Hematopoietic multipotent progenitor cell treated with erythropoietin and hydrocortisone succinate and interleukin-3 and kit ligand, for 17 days (in vitro differentiated cells): Measurements from ENCODE around the gene PRDM12.

Source experiments
- DNase-seq: peaks from one replicate; pipeline ENCODE4 v3.0.0-alpha.2; 2015; ENCODE audit warnings: low spot score

Gene PRDM12

DNA sequence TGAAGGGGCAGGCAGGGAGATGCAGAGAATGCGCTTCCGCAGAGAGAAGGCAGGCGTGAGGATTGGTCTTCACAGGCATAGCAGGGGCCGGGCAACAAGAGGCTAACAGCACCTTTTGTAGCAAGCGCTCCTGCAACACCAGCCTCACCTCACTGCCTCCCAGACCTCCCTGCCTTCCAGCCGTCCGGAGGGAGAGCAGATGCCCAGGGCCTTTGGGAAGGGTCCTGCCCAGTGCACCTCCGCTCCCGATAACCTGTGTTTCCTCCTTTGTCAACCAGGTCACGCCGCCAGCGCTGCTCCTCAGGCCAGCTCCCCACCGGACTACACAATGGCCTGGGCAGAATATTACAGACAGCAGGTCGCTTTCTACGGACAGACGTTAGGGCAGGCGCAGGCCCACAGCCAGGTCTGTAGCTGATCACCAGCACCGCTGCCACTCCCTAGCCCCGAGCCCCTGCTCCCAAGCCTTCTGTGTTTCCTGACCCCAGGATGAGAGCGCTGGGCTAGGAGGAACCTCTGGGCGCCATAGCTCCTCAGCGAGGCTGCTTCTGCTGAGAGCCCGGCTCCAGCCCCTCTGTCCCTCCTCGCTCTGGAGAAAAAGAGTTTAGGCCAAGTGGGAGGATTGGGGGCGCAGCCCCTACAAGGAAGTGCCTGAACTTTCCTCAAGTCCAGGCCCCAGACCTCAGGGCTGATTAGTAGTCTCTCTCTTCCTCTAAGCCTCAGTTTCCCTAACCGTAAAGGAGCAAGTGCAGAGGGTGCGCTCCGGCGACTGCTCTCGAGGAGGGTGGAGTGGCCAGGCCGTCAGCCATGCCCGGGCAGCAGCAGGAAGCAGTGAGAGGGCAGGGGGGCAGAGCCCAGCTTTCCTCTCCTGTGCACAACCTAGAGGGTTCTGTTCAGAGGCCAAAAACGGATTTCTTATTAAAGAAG, 28.4 kb upstream of the PRDM12 start:
- DNase-seq = no peak

DNA sequence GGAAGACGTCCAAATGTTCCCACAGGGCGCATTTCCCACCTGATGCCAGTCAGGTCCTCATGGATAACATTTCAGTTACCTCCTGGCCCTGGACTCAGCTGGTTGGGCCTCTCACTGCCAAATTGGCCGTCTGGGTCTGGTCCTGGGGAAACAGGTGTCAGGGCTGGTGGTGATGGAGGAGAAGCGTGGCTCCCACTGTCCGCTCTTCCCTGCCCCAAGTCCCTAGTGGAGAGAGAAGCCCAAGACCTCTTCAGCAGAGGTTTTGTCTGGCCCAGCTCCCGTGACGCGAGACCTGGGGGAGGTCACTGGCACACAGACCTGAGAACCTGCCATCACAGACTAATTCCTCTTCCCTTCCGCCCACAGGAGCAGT, 27.8 kb upstream of the PRDM12 start:
- DNase-seq = no peak

DNA sequence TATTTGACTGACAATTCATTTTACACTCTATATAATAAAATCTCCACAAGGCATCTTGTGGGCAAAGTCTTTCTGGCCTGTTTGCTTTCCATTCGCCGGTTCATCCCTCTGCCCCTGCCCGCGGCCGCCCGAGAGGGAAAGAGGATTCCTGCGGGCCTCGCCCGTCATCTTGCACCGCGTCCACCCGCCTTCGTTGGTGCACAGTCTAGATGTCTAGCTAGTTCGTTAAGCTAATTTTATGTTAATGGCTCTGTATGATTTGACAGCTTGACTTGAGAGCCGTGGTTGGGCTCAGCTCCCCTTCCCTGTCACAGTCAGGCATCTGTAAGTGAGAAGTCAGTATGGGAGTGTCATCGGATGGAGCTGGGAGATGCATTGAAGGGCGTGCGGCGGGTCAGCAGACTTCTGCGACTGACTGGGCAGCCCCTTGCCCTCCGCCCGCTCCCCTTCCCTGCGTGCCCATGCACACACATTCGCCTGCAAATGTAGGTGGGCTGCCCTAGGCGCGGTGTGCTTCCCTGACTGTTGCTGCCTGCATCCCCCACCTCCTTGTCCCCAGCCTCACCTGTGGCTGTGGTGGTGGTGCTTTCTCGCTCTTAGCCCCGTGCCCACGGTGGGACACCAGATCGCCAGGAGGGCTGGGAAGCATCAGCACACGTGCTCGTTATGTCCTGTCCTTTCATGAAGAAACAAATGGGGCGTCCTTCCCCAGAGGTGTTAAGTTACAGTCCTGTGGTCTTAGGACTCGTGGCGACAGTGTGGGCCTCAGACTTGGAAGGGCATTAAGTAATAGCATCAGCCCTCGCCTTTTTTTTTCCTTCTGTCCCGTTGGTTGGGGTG, 25.9 kb upstream of the PRDM12 start:
- DNase-seq = no peak

DNA sequence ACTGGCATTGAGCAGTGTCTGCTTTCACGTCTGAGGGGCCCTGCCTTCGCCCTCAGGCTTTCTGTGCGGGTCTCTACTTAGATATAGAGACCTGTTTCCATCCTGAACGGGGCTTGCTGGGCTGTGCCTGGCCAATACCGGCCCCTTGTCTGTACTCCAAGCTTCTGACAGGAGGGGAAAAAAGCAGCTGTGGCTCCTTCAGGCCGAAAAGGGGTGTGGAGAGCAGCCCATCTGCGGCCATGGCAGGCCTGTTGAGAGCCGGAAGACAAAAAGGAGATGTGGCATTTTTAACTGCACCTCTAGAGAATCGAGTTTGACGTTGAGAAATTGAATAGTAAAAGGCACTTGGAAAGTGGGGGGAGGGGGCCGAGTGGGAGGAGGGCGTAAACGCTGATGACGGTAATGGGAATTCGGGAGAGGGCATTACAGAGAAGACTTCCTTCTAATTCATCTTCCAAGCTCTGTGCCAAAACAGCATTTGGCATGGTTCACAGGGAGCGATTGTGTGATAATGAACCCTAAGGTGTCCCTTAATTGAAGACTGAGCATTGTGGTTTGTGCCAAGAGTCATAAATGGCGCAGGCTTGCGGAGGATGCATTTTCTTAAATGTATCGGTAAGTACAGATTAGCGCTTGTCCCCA, 25.1 kb upstream of the PRDM12 start:
- no peak for DNase-seq

DNA sequence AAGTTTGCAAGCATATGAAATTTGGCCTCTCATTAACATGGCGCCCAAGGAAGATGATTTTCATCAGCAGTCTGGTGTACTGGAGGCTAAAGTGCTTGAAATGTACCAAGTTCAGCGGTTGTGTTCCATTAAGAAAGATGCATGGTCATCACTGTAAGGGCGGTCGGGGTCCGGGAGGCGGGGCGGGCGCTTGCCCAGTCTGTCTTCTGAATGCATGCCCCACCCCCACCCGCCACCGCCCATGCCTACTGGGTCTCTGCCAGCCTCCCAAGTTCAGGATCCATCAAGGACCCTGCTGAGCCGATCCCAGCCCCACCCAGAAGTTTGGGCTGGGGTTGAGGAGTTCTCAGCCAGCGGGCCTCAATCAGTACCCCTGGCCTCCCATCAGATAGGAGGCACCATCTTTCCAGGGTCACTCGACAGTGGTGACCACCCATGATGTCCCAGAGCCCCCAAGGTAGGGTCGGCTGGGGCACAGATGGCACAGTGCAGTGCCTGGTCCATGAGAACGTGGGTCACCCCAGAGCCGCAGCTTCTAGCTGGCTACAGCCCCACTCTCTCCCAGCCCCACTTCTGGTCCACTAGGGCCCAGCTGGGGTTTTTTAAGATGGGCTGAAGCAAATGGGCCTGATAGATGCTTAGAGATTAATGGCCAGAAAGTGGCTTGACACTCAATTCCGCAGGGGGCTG, 24.4 kb upstream of the PRDM12 start:
- DNase-seq = no peak

DNA sequence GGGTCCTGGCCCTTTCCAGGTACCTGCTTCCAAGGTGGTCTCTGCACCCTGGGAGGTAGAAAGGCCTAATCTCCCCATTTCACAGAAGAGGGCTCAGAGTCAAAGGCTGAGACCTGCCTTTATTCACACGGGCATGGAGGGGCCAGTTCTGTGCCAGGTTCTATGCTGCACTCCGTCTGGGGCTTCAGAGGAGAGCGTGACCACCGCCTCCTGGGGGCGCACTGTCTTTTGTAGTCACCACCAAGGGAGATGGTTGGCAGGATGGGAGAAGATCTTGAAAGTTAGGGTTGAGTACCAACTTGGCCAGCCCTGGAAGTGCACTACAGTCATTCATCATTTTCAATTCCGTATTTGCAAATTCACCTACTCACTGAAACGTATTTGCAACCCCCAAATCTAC, 23.7 kb upstream of the PRDM12 start:
- DNase-seq = no peak

DNA sequence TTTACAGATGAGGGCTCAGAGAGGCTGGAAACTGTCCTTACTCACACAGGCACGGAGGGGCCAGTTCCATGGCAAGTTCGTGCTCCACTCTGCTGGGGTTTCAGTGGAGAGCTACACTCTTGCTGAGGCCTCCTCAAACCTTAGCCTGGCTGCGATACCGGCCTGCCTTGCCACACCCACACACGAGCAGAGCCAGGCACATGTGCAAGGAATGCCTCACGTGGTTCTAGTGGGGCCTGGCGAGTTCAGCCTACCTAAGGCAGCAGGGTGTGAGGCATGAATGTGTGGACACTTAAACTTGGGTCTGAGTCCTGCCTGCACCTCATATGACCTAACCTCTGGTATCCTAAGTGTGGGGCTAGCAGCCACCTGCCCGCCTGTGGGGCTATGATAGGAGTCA, 21.5 kb upstream of the PRDM12 start:
- no peak for DNase-seq

DNA sequence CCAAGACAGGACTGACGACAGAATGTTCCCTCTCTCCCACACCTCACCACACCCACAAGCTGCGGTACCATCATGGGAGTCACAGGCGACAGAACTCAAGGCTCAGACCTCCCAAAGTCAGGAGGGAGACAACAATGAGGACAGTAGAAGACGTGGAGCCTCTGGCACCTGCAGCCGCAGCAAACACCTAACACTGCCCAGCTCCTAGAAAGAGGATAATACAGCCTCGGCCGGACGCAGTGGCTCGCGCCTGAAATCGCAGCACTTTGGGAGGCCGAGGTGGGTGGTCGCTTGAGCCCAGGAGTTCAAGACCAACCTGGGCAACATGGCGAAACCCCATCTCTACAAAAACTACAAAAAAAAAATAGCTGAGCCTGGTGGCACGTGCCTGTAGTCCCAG, 13.2 kb upstream of the PRDM12 start:
- DNase-seq = no peak

DNA sequence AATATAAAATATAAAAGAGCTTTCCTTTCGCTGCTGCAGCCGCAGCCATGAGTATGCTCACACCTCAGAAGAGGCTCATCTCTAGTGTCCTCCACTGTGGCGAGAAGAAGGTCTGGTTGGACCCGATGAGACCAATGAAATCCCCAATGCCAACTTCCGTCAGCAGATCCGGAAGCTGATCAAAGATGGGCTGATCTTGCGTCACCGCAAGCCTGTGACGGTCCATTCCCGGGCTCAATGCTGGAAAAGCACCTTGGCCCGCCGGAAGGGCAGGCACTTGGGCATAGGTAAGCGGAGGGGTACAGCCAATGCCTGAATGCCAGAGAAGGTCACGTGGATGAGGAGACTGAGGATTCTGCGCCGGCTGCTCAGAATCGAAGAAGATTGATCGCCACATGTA, 12.6 kb upstream of the PRDM12 start:
- no peak for DNase-seq

DNA sequence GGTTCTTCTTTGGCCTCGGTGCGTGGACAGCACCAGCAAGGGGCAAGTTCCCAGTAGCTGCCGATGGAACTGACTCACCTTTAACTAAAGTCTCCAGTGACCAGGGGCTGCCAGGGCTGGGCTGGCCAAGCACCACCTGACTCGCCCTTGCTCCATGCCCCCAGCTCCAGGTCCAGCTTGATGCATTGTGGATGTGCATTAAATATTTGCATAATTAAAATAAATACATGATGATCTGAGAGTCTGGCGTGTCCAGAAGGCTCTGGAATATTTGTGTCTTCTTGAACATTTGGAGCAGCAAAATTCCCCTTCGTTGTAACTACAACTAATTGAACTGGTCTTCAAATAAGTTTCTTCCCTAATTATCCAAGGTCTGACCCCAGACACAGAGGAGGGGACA, 9.5 kb upstream of the PRDM12 start:
- DNase-seq = no peak

DNA sequence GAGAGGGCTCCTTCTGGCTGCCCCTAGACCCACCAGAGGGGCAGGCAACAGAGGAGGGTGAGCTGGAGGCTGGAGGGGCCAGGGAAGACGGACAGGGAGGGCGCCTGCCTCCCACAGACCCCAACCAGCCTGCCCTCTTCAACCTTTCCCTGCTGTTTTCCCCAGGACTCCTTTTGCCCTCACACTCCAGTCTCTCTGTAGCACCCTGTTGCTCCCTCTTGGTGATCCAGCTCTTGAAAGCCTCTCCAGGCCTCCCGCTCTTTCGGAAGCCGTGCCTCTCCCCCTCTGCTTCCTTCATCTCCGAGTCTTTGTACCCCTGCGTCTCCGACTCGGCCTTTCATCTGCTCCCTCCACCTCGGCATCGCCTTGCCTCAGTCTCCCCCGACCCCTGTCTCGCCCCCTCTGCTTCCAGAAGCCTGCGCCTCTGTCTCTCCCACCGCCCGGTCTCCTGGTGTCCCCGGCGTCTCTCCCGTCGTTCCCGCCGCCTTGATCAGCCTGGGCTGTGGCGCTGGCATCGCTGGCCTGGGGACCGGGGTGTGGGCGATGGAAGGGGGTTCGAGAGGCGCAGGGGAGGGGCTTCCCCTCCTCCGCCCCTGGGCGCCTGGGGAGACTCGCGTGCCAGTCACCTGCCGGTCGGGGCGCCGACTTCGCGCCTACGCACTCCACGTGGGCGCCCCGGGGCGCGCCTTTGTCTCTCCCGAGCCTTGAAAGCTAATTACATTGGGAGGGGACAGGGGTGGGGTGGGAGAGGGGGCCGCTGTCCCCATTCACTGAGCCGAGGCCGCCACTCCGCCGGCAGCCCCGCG, 5.3 kb upstream of the PRDM12 start:
- no peak for DNase-seq

DNA sequence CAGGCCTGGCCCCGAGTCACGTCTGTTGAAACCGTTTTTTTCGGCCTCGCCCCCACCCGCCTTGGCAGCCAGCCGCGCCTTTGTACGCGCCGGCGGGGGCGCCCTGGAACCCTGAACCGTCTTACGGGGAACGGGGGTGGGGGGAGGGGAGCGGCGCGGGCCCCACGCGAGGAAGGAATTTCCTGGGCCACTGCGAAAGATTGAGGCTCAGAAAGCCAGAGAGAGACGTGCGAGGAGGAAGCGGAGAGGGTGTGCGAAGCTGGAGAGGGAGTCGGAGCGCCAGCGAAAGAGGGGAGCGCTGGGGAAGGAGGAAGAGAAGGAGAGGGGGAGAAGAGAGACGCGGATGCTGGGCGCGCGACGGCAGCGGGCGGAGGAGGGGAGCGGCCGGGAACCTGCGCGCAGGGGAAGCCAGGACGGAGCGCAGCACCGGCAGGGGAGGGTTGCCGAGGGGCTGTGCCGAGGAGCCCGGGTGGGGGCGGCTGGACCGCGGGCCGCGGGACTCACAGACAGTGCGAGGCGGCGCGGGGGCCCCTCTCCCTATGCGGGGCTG, 4.6 kb upstream of the PRDM12 start:
- DNase-seq = no peak

DNA sequence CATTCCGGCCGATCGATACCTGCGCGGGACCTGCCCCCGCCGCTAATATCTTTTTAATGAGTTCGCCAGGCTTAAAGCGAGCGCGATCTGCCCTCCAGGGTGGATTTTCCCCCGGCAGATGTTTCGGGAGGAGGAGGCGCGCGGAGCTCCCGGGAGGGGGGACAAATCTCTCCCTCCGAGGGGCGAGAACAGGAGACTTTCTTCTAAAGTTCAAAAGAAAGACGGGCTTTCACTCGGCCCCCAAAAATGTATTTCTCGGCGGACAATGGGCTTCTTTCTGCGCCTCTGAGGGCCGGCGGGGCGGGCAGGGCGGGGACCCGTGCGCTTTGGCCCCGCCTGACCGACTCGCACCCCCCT, 4.1 kb upstream of the PRDM12 start:
- DNase-seq = no peak

DNA sequence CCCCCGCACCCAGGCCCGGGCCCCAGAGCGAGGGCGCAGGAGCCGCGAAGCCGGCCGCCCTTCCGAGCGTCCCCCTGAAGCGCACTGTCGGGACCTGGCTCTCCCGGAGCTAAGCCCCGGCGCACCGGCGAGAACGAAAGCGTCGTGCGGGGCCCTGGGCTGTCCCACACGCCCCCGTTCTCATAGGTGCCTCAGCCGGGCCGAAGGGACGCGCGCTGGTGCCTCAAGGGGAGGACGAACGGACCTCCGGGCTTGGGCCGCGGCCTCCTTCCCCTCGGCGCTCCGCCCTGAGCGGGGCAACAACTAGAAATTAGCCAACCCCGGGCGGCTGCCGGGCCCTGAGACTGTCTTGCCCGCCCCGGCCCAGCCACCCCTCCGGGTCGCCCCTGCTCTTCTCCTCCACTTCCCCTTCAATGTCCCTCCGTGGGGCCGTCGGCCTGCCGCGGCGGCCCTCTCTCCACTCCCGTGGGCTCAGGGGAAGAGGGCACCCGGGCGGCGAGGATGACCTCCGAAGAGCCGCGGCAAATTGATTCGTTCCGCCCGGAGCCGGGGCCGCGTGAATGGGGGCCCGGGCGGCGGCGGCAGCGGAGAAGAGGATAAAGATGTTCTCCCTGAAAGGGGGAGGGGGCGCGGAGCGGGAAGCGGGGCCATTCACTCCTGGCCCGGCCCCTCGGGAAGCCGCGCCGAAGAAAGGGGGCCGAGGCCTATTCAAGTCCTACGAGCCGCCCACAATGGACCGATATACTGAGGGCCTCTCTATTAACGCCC, 3.5 kb upstream of the PRDM12 start:
- no peak for DNase-seq

DNA sequence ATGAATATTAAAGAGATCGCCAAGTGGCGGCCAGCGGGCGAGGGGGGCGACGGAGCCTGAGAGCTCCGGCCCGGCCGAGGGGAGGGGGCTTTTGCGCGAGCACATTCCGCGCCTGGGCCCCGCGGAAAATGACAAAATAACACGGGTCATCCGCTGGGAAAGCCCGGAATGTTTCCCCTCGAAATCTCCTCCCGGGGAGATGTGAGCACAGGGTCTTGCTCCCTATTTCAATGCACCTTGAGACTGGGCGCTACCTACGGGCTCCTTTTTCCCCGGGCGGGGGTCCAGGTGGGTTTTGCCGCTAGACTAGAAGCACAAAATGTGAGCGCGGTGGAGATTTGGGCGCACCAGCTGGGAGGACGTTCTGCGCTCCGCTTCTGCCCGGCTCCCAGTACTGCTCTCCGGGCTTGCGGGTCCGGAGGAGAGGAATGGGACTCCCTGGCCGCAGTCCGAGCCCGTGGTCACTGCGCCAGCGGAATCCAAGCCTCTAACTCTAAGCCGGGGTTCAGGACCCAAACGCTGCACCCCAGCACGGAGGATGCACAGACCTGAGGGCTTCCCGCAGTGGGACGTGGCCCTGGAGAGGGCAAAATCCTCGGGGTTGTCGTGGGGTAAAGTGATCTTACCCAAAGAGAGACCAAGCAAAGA, 2.8 kb upstream of the PRDM12 start:
- DNase-seq = no peak

DNA sequence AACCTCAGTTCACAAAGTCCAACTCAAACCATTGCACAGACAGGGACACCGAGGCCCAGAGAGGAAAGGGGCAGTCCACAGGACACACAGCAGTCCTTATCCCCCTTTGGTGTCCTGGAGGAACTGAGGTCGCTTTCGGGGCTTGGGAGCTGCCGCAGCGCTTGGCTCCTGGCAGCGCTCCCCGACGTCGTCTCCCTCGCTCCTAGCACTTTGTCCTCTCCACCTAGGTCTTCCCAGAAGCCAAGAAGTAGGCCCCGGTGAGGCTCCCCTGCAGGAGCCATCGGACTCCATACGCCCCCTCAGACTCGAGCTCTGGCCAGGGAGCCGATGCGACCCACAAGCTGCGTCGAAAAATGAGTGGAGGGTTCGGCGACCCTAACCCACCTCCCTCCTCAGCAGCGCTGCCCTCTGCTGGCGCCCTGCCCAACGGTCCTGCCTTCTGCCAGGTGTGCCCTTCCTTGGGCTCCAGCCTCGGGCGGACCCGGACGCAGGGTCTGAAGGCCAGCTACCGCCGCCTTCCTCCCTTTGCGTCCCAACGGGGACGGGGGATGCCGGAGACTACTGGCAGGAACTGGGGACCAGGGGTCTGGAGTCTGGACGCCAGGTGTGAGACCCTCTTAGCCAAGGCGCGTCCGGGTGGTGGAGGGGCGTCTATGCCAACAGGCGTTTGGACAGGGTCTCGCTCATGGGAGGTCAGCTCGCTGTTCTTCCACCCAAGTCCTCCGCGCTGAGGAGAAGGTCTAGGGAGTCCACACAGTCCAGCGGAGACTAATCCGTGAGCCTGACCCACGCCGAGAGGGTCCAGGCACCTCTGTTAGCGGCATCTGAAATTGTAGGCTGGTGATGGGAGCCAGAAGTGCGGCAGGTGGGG, 2.1 kb upstream of the PRDM12 start:
- DNase-seq = no peak

DNA sequence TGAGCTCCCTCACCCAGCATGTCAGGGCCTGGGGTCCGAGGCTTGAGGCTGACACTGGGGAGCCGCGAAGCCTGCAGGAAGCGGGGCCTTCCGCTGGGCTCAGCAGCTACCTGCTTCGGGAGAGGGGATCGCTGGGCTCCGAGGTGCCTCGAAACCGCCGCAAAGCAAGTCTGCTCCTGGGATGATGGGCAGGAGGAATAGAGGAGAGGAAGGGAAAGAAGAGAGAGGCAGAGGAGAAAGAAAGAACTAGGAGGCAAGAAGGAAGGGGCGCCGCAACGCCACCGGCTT, 1.5 kb upstream of the PRDM12 start:
- no peak for DNase-seq

DNA sequence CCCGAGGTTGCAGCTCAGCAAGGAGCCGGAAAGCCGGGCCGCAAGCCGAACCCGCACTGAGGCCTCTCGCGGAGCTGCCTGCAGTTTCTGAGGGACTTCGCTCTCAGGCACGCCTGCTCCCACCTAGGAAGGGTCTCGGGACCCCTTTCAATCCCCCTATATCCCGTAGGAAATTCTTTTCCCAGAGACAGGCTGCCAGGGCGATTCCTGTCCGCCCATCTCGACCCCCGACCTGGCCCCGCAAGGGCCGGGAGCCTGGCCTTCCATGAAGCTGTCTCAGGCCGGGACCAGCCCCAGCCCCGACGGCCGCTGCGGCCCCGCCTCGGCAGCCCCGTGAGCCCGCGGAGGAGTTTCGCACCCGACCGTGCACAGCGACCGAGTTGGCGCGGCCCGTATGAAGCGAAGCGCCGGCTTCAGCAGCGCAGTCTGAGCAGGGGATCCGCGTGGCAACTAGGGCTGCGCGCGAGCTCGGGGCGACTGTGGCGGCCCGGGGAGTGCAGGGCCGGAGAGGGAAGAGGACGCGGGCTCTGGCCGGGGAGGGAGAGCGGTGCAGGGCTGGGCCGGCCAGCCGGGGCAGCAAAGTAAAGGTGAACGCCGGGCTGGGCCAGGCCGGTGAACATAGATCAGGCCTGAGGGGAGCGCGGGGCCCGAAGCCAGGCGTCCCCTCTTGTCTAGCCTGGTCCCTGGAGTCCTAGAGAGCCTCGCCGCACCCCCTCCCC, 977 bp upstream of the PRDM12 start:
- DNase-seq = no peak

DNA sequence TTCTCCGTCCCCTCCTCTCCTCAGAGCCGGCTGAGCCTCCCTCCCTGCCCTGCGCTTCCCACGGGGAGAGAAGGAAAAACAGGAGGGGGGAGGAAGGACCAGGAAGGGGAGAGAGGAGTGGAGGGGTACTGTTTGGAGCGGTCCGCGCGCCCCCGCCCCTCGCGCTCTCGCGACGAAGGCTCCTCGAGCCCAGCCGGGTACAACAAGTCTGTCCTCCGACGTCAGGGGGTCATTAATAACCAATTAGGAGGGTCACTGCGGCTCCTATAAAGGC, 480 bp upstream of the PRDM12 start:
- DNase-seq = no peak
